Measurements from ENCODE around the gene B9D1. TPM values are rescaled to one million over a fixed set of nuclear protein-coding genes. Genes with fewer than 3 reads are reported as not detected.

Gene B9D1
- total RNA-seq, 4 donors from 2014 or later: 6.5 to 16.4 (median 14.5) TPM

DNA sequence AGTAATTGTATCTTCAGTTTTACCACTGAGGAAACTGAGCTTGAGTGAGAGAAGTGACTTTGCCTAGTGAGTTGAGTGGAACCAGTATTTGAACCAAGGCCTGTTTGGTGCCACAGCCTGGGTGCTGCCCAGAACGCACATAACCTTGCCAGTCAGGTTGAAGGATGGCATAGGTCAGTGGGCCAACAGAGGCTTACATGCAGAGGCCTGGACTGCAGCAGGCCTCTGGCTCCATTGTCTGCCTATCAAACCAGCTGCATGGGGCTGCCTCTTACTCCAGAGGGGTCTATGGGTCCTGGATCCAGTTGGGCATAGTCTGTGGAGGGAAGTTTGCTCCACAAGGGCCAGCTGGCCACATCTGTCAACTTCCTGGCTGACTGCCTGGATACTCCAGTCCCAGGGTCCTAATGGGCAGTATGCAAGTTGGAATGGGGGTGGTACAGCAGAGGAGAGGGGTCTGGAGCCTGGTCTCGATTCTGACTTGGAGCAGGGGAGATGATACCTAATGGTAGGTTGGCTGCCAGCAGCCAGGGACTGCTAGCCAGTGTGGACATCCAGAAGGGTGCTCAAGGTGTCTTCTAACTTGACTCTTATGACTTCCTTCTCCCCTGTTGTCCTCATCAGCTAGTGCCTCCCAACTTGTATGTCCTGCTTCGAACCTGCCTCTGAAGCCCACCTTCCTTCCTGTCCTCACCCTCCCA lies 37.4 kb upstream of the B9D1 start:
- Histone ChIP-seq H3K9me3 (no peaks in the 10 kb centered on the region), H3K4me3 (no peak overlapping the region), H3K36me3 (no peaks in the 10 kb centered on the region), H3K27ac (no peak overlapping the region), H3K27me3 (no peaks in the 10 kb centered on the region), H3K4me1 (peaks cover 0 to 4% of the 10 kb centered on the region in 2 donors)
- DNase-seq (no peak), ATAC-seq (no peak)
- TF ChIP-seq POLR2A (IDR thresholded peaks at IDR 0.05): no peak
- TF ChIP-seq, protein P1, sequence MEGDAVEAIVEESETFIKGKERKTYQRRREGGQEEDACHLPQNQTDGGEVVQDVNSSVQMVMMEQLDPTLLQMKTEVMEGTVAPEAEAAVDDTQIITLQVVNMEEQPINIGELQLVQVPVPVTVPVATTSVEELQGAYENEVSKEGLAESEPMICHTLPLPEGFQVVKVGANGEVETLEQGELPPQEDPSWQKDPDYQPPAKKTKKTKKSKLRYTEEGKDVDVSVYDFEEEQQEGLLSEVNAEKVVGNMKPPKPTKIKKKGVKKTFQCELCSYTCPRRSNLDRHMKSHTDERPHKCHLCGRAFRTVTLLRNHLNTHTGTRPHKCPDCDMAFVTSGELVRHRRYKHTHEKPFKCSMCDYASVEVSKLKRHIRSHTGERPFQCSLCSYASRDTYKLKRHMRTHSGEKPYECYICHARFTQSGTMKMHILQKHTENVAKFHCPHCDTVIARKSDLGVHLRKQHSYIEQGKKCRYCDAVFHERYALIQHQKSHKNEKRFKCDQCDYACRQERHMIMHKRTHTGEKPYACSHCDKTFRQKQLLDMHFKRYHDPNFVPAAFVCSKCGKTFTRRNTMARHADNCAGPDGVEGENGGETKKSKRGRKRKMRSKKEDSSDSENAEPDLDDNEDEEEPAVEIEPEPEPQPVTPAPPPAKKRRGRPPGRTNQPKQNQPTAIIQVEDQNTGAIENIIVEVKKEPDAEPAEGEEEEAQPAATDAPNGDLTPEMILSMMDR (IDR thresholded peaks at IDR 0.05 in 4 of 5, conservative IDR thresholded peaks at IDR 0.05 in 1 of 5): no peak
- intact Hi-C loops (cut with DNase I; ENCODE audit: low total_unique reads) (no loop called here), in situ Hi-C loops (cut with MboI; ENCODE audit: low sequenced_read_pairs in 4 of 4) (no loop called here)

DNA sequence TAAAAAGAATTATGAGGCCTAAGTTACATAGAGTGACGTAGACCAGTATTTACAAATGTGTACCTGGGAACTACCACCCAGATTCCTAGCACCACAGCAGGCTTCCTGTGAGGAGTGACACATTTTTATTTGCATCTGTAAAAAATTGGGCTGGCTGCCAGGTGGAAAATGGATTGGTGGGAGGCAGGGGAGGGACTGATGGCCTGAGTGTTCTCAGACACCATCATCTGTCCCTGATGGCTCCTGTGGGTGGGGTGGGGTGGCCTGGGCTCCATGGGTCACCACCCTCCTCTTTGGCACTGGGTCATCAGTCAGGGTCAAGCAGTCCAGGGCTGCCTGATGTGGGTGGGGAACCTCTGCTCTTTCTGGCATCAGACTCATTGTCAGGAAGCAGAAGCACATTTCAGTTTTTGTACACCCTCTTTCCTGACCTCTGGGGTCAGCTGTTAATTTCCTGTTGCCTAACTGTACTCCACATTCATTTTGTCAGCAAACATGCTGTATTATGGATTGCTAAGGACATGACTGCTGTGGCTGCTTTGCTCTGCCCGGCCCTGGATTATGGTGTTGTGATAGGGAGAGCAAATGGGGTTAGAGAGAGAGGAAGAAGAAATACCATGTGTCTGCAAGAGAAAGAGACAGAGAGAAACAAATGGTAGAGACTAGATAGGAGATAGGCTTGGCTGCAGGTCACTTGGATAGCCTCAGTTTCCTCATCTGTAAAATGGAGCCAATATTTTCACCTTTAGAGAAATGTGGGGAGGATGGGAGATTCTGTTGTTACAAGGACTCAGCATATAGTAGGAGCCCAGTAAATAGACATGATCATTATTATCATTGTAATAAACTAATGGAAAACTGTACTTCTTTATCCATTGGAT lies 36.0 kb upstream of the B9D1 start:
- Histone ChIP-seq H3K27me3 (no peaks in the 10 kb centered on the region), H3K36me3 (no peaks in the 10 kb centered on the region), H3K9me3 (no peaks in the 10 kb centered on the region), H3K4me1 (peaks cover 0 to 4% of the 10 kb centered on the region in 2 donors), H3K4me3 (no peak overlapping the region), H3K27ac (peak overlapping the region in 1 of 4 donors; percentile 11)
- intact Hi-C loops (cut with DNase I; ENCODE audit: low total_unique reads): no loop called here
- peak; percentile 47 to 48 for DNase-seq
- TF ChIP-seq, protein P1 (IDR thresholded peaks at IDR 0.05 in 4 of 5, conservative IDR thresholded peaks at IDR 0.05 in 1 of 5): no peak
- no peak for TF ChIP-seq POLR2A (IDR thresholded peaks at IDR 0.05)
- in situ Hi-C loops (cut with MboI; ENCODE audit: low sequenced_read_pairs in 4 of 4): no loop called here
- peak; percentile 50 to 61 for ATAC-seq

DNA sequence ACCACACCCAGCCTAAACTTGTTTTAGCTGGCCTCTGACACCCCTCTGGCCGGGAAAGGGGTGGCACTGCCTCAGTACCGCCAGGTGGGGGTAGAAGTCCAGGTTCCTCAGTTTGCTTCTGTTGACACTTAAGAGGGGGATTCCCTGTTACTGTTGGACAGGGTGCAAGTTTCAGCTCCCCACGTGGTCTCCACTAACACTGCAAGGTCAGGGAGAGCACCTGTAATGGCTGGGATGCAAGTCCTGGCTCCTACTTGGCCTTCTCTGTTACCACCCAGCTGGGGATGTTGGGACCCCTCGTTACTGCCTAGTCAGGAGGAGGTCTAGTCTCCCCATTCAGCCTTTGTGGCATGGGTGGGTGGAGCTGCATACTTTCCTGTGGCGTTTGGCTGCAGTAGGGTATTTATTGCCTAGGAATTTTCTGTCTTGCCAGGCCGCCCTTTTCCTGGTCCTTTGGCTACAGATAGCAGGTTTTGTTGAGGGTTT lies 35.1 kb upstream of the B9D1 start:
- intact Hi-C loops (cut with DNase I; ENCODE audit: low total_unique reads) (no loop called here), in situ Hi-C loops (cut with MboI; ENCODE audit: low sequenced_read_pairs in 4 of 4) (no loop called here)
- Histone ChIP-seq H3K36me3 (no peaks in the 10 kb centered on the region), H3K27me3 (no peaks in the 10 kb centered on the region), H3K27ac (peak overlapping the region in 1 of 4 donors; percentile 42), H3K4me1 (peaks cover 0 to 4% of the 10 kb centered on the region in 2 donors), H3K9me3 (no peaks in the 10 kb centered on the region), H3K4me3 (no peak overlapping the region)
- DNase-seq (no peak), ATAC-seq (no peak)
- TF ChIP-seq, protein P1 (IDR thresholded peaks at IDR 0.05 in 4 of 5, conservative IDR thresholded peaks at IDR 0.05 in 1 of 5): no peak
- TF ChIP-seq POLR2A (IDR thresholded peaks at IDR 0.05): no peak

DNA sequence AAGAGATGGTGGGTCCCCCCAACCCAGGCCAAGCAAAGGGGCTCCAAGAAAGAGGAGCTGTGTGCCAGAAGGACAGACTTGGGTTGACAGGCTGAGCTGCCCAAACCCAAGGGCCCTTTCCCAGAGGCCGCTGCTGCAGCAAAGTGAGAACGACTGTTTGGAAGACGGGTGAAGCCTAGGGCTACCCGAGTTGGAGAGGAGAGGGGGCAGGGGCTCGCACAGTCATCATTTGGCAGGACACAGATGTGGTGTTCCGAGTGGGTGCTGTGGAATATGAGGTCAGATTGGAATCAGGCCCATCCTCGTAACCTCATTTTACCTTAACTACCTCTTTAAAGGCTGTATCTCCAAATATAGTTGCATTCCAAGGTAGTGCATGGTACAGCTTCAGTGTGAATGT lies 29.8 kb upstream of the B9D1 start:
- DNase-seq (no peak), ATAC-seq (no peak)
- no peak for TF ChIP-seq POLR2A (IDR thresholded peaks at IDR 0.05)
- TF ChIP-seq, protein P1 (IDR thresholded peaks at IDR 0.05 in 4 of 5, conservative IDR thresholded peaks at IDR 0.05 in 1 of 5): no peak
- Histone ChIP-seq H3K27me3 (no peaks in the 10 kb centered on the region), H3K27ac (no peak overlapping the region), H3K4me3 (no peak overlapping the region), H3K9me3 (no peaks in the 10 kb centered on the region), H3K36me3 (no peaks in the 10 kb centered on the region), H3K4me1 (peaks cover 2 to 13% of the 10 kb centered on the region in 2 donors)
- intact Hi-C loops (cut with DNase I; ENCODE audit: low total_unique reads): no loop called here
- in situ Hi-C loops (cut with MboI; ENCODE audit: low sequenced_read_pairs in 4 of 4): no loop called here
